CD4-positive, CD25-positive, alpha-beta regulatory T cell (primary cell): ENCODE results near the gene CCDC88C. TPM values are rescaled to one million over a fixed set of nuclear protein-coding genes. Genes with fewer than 3 reads are reported as not detected.
"Not testable (repeated sequence)": the region's sequence is repeated elsewhere in the genome, so short reads cannot be mapped to it uniquely, and the experiment has no call there.

Experiments used
- ATAC-seq, 2 donors: fragments of 150-1000 bp; cut with Tn5 transposase; one replicate each; pipeline ENCODE4 v1.10.0; 2021; ENCODE audit warnings: low read depth in 2 of 2, moderate number of reproducible peaks in 2 of 2, moderate library complexity in 1 of 2
- DNase-seq, 3 donors: peaks; one replicate each; pipeline versions ENCODE4 v3.0.0 to v3.0.0-alpha.2; 2012 to 2022; ENCODE audit warnings: mixed read lengths in 1 of 3
- H3K27ac ChIP-seq: one replicate; pipeline ENCODE4 v1.7.0; 2013; ENCODE audit warnings: mild to moderate bottlenecking, low read length; ENCODE audit not compliant: insufficient read depth, poor library complexity, severe bottlenecking
- H3K27me3 ChIP-seq: one replicate; pipeline ENCODE4 v1.7.0; 2013; ENCODE audit warnings: low read length; ENCODE audit not compliant: control insufficient read depth, insufficient read depth
- H3K36me3 ChIP-seq: one replicate; pipeline ENCODE4 v1.7.0; 2013; ENCODE audit warnings: mild to moderate bottlenecking, low read length, moderate library complexity; ENCODE audit not compliant: control insufficient read depth, insufficient read depth
- H3K4me1 ChIP-seq: 2 replicates; pipeline ENCODE4 v1.7.0; 2013; ENCODE audit warnings: mild to moderate bottlenecking, low read length; ENCODE audit not compliant: insufficient read depth, control insufficient read depth, poor library complexity, severe bottlenecking
- H3K4me3 ChIP-seq: one replicate; pipeline ENCODE4 v1.7.0; 2013; ENCODE audit warnings: low read depth, mild to moderate bottlenecking, low read length, moderate library complexity
- H3K9me3 ChIP-seq, 2 experiments: 1 replicate in 1 of 2; 2 replicates in 1 of 2; pipeline ENCODE4 v1.7.0; 2013; ENCODE audit warnings: low read length in 2 of 2, mild to moderate bottlenecking in 1 of 2, moderate library complexity in 1 of 2; ENCODE audit not compliant: control insufficient read depth in 2 of 2
- H3K27ac Mint-ChIP-seq, 3 donors: one replicate each; pipeline ENCODE4 v1.8.0; 2020 to 2022; ENCODE audit warnings: mild to moderate bottlenecking in 3 of 3, mixed read lengths in 3 of 3, moderate library complexity in 2 of 3
- H3K27me3 Mint-ChIP-seq: one replicate; pipeline ENCODE4 v1.8.0; 2022; ENCODE audit warnings: mild to moderate bottlenecking, mixed read lengths
- H3K36me3 Mint-ChIP-seq: one replicate; pipeline ENCODE4 v1.8.0; 2020; ENCODE audit warnings: mixed read lengths
- H3K4me1 Mint-ChIP-seq, 4 donors: one replicate each; pipeline ENCODE4 v1.8.0; 2020 to 2022; ENCODE audit warnings: mixed read lengths in 4 of 4, mild to moderate bottlenecking in 1 of 4
- H3K4me3 Mint-ChIP-seq, 4 donors: one replicate each; pipeline ENCODE4 v1.8.0; 2020 to 2022; ENCODE audit warnings: mild to moderate bottlenecking in 4 of 4, mixed read lengths in 4 of 4, moderate library complexity in 3 of 4
- H3K9me3 Mint-ChIP-seq, 7 donors: one replicate each; pipeline ENCODE4 v1.8.0; 2020 to 2022; ENCODE audit warnings: mixed read lengths in 7 of 7, mild to moderate bottlenecking in 3 of 7, moderate library complexity in 2 of 7
- polyA plus RNA-seq, 4 donors: library from polyadenylated mRNA; unstranded; fragments of 300-500 nt; fragmentation: Illumina TruSeq; gene quantifications; one replicate each; pipeline ENCODE4 v1.2.3, GENCODE V29; 2021
- total RNA-seq: library from RNA; stranded (reverse); gene quantifications from one replicate; pipeline ENCODE4 v1.2.3, GENCODE V29; 2022

Gene CCDC88C
- total and polyA plus RNA-seq, 5 donors from 2014 or later = 25.9 to 466 (median 31.8) TPM

- H3K4me1 ChIP-seq = peaks cover 100% of the 10 kb centered on the region
- peak overlapping the region; percentile 96 for H3K27ac ChIP-seq
- H3K4me3 ChIP-seq = peak overlapping the region; percentile 86
- ATAC-seq (peak; percentile 31 to 33), DNase-seq (peak; percentile 43 to 49 (median 47))
- no peaks in the 10 kb centered on the region for H3K27me3 ChIP-seq
- peaks cover 48% of the 10 kb centered on the region for H3K36me3 ChIP-seq
- Mint-ChIP-seq H3K27me3 (no peaks in the 10 kb centered on the region), H3K9me3 (no peaks in the 10 kb centered on the region), H3K27ac (peak overlapping the region; percentile 92 to 100 (median 92)), H3K36me3 (peaks cover 67% of the 10 kb centered on the region), H3K4me3 (peak overlapping the region; percentile 80 to 92 (median 88)), H3K4me1 (peaks cover 24 to 96% (median 71%) of the 10 kb centered on the region in 4 donors)
- H3K9me3 ChIP-seq = no peaks in the 10 kb centered on the region
Measured at GRCh38 chr14:91409928-91410718, 7.5 kb downstream of the CCDC88C start.

DNA sequence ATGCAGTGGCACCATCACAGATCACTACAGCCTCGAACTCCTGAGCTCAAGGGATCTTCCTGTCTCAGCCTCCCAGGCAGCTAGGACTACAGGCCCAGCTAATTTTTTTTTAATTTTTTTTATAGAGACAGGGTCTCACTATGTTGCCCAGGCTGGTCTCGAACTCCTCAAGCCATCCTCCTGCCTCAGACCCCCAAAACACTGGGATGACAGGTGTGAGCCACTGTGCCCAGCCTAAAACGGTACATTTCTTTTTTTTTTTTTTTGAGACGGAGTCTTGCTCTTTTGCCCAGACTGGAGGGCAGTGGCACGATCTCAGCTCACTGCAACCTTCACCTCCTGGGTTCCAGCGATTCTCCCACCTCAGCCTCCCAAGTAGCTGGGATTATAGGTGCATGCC, 8.4 kb downstream of the CCDC88C start:
- Mint-ChIP-seq H3K4me1 (peaks cover 26 to 97% (median 69%) of the 10 kb centered on the region in 4 donors), H3K4me3 (peak overlapping the region; percentile 85 to 91 (median 88)), H3K36me3 (peaks cover 60% of the 10 kb centered on the region), H3K27ac (peak overlapping the region; percentile 92 to 100 (median 97))
- Histone ChIP-seq H3K4me3 (peak overlapping the region; percentile 86), H3K27ac (peak overlapping the region; percentile 96), H3K4me1 (peaks cover 100% of the 10 kb centered on the region), H3K36me3 (peaks cover 44% of the 10 kb centered on the region)
- not testable (repeated sequence) for DNase-seq, H3K27me3 ChIP-seq, ATAC-seq, H3K27me3 Mint-ChIP-seq, H3K9me3 ChIP-seq, H3K9me3 Mint-ChIP-seq

GRCh38 chr14:91406982-91407381, 10.6 kb downstream of the CCDC88C start:
- H3K27ac Mint-ChIP-seq = peak overlapping the region; percentile 92 to 100 (median 97)
- H3K4me3 Mint-ChIP-seq = peak overlapping the region; percentile 68 to 91 (median 80)
- Histone ChIP-seq H3K36me3 (peaks cover 38% of the 10 kb centered on the region), H3K27ac (peak overlapping the region; percentile 96), H3K9me3 (no peaks in the 10 kb centered on the region), H3K4me1 (peaks cover 100% of the 10 kb centered on the region), H3K27me3 (no peaks in the 10 kb centered on the region), H3K4me3 (peak overlapping the region; percentile 32)
- no peak for ATAC-seq
- no peaks in the 10 kb centered on the region for H3K9me3 Mint-ChIP-seq
- H3K27me3 Mint-ChIP-seq = no peaks in the 10 kb centered on the region
- peaks cover 50% of the 10 kb centered on the region for H3K36me3 Mint-ChIP-seq
- peaks cover 39 to 98% (median 68%) of the 10 kb centered on the region in 4 donors for H3K4me1 Mint-ChIP-seq
- DNase-seq = no peak

- Mint-ChIP-seq H3K27ac (peak overlapping the region; percentile 92 to 100 (median 97)), H3K4me3 (peak overlapping the region; percentile 77 to 91 (median 80)), H3K27me3 (no peaks in the 10 kb centered on the region), H3K36me3 (peaks cover 50% of the 10 kb centered on the region), H3K9me3 (no peaks in the 10 kb centered on the region), H3K4me1 (peaks cover 39 to 98% (median 71%) of the 10 kb centered on the region in 4 donors)
- H3K27me3 ChIP-seq = no peaks in the 10 kb centered on the region
- H3K36me3 ChIP-seq = peaks cover 38% of the 10 kb centered on the region
- no peaks in the 10 kb centered on the region for H3K9me3 ChIP-seq
- peak overlapping the region; percentile 72 for H3K4me3 ChIP-seq
- peak overlapping the region; percentile 96 for H3K27ac ChIP-seq
- H3K4me1 ChIP-seq = peaks cover 100% of the 10 kb centered on the region
- DNase-seq = no peak
- no peak for ATAC-seq
Measured at GRCh38 chr14:91406451-91406850, 11.2 kb downstream of the CCDC88C start.

GRCh38 chr14:91405724-91406435, 11.7 kb downstream of the CCDC88C start:
- Mint-ChIP-seq H3K27ac (peak overlapping the region; percentile 92 to 100 (median 97)), H3K4me1 (peaks cover 34 to 96% (median 69%) of the 10 kb centered on the region in 4 donors), H3K27me3 (no peaks in the 10 kb centered on the region), H3K4me3 (peak overlapping the region; percentile 77 to 91 (median 80)), H3K36me3 (peaks cover 45% of the 10 kb centered on the region), H3K9me3 (no peaks in the 10 kb centered on the region)
- Histone ChIP-seq H3K27ac (peak overlapping the region; percentile 96), H3K9me3 (no peaks in the 10 kb centered on the region), H3K36me3 (peaks cover 38% of the 10 kb centered on the region), H3K4me1 (peaks cover 98% of the 10 kb centered on the region), H3K27me3 (no peaks in the 10 kb centered on the region), H3K4me3 (peak overlapping the region; percentile 72)
- DNase-seq (no peak), ATAC-seq (no peak)

DNA sequence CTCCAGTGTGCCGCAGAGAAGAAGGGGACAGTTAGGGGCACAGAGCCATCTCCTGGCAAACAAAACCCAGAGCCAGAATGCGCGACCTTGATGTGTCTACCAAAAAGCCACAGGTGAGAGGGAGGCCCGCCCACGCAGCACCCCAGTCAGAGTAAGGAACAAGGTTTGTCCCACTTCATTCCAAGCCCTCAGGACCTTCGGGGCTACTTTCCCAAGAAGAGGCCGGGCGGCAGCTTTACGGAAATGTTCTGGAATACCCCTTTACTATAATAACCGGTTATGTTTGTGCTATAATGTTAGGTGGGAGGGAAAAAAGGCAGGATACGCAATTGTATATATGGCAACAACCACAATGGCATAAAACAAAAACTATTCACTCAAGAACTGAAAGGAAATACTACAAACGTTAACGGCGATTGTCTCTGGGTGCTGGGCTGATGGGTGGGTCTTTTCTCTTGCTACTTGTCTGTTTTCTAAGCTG, 12.3 kb downstream of the CCDC88C start:
- Histone ChIP-seq H3K4me3 (peak overlapping the region; percentile 72), H3K9me3 (no peaks in the 10 kb centered on the region), H3K36me3 (peaks cover 36% of the 10 kb centered on the region), H3K4me1 (peaks cover 98% of the 10 kb centered on the region), H3K27ac (peak overlapping the region; percentile 96), H3K27me3 (no peaks in the 10 kb centered on the region)
- Mint-ChIP-seq H3K4me3 (peak overlapping the region; percentile 77 to 91 (median 80)), H3K27ac (peak overlapping the region; percentile 92 to 100 (median 97)), H3K9me3 (no peaks in the 10 kb centered on the region), H3K27me3 (no peaks in the 10 kb centered on the region), H3K36me3 (peaks cover 43% of the 10 kb centered on the region), H3K4me1 (peaks cover 30 to 96% (median 70%) of the 10 kb centered on the region in 4 donors)
- ATAC-seq = peak; percentile 28 to 38
- peak; percentile 42 to 72 (median 66) for DNase-seq

DNA sequence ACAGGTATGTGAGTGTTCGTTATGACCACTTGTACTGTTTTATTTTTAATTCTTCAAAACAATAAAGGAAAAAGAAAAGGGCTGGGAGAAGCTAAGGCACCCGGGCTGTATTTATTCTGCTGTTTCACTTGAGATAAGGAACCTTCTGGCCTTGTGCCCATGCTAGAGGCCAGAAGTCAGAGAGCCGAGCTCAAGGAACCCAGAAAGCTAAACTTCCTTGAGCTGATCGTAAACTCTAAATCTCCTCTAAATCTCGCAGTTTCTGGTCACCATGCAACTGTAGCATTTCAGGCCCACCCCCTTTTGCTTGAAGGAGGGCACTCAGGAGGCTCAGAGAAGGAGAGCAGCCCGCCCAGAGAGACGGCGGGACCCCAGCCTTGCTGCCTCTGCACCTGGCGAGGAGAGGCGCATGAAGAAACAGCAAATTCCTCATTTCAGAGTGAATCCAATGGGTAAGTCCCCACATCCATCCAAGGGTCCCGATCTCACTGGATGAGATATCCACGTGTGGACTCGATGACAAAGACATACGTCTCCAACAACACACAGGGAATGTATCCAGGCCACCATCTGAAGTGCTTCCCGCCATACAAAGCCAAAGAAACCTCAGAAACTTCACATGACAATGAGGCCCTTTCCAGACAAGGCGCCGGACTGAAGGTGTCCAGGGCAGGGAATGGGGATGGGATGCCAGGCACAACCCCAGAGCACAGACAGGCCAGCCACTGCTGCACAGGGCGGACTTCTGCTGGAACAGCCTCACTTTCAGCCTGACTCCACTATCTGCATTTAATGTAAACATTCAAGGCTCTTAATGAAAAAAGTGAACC, 14.6 kb downstream of the CCDC88C start:
- peak overlapping the region; percentile 69 for H3K4me3 ChIP-seq
- ATAC-seq (no peak), DNase-seq (peak in 1 of 3 donors; percentile 42)

More for the DNA sequence above, 14.6 kb downstream of the CCDC88C start:
- Mint-ChIP-seq H3K27me3 (no peaks in the 10 kb centered on the region), H3K36me3 (peaks cover 30% of the 10 kb centered on the region), H3K9me3 (no peaks in the 10 kb centered on the region), H3K27ac (peak overlapping the region; percentile 90 to 95 (median 92)), H3K4me1 (peaks cover 29 to 96% (median 68%) of the 10 kb centered on the region in 4 donors), H3K4me3 (peak overlapping the region; percentile 78 to 99 (median 88))
- Histone ChIP-seq H3K27me3 (no peaks in the 10 kb centered on the region), H3K4me1 (peaks cover 97% of the 10 kb centered on the region), H3K36me3 (peaks cover 23% of the 10 kb centered on the region), H3K27ac (peak overlapping the region; percentile 96), H3K9me3 (no peaks in the 10 kb centered on the region)
